Activated naive CD8-positive, alpha-beta T cell treated with anti-CD3 and anti-CD28 coated beads for 36 hours (primary cell): Measurements from ENCODE around the gene SLC7A1. TPM values are rescaled to one million over a fixed set of nuclear protein-coding genes. Genes with fewer than 3 reads are reported as not detected.
"Not testable (repeated sequence)": the region's sequence is repeated elsewhere in the genome, so short reads cannot be mapped to it uniquely, and the experiment has no call there.

Experiments
- DNase-seq: peaks from one replicate; pipeline ENCODE4 v3.0.0; 2021
- H3K27ac Mint-ChIP-seq: one replicate; pipeline ENCODE4 v1.8.0; 2022; ENCODE audit warnings: mild to moderate bottlenecking, moderate library complexity, mixed read lengths
- H3K27me3 Mint-ChIP-seq: one replicate; pipeline ENCODE4 v1.8.0; 2022; ENCODE audit warnings: mild to moderate bottlenecking, mixed read lengths
- H3K36me3 Mint-ChIP-seq: one replicate; pipeline ENCODE4 v1.8.0; 2021; ENCODE audit warnings: mild to moderate bottlenecking, mixed read lengths
- H3K4me1 Mint-ChIP-seq: one replicate; pipeline ENCODE4 v1.8.0; 2021; ENCODE audit warnings: mixed read lengths
- H3K4me3 Mint-ChIP-seq: one replicate; pipeline ENCODE4 v1.8.0; 2022; ENCODE audit warnings: mild to moderate bottlenecking, moderate library complexity, mixed read lengths
- H3K9me3 Mint-ChIP-seq: one replicate; pipeline ENCODE4 v1.8.0; 2022; ENCODE audit warnings: mixed read lengths
- total RNA-seq, 2 experiments: library from RNA; stranded (reverse); gene quantifications; one replicate each; pipeline ENCODE4 v1.2.3, GENCODE V29; 2021

Gene SLC7A1
- total RNA-seq: 100 to 1,000 TPM; 152 to 155 TPM

GRCh38 chr13:29595380-29596063, at the start of gene SLC7A1:
Gene SLC7A1 (minus strand): TSS chr13:29595688. CDS start chr13:29536188, 59,500 bp downstream.
- Mint-ChIP-seq H3K4me1 (peaks cover 33% of the 10 kb centered on the region), H3K27me3 (peaks cover 3% of the 10 kb centered on the region)

GRCh38 chr13:29640665-29641064, 45.2 kb upstream of the SLC7A1 start:
- no peak for DNase-seq
- no peaks in the 10 kb centered on the region for H3K36me3 Mint-ChIP-seq
- H3K9me3 Mint-ChIP-seq: no peaks in the 10 kb centered on the region
- no peaks in the 10 kb centered on the region for H3K4me1 Mint-ChIP-seq
- peaks cover 3% of the 10 kb centered on the region for H3K27me3 Mint-ChIP-seq
- H3K27ac Mint-ChIP-seq: no peak overlapping the region
- no peak overlapping the region for H3K4me3 Mint-ChIP-seq

More at GRCh38 chr13:29595380-29596063, at the start of gene SLC7A1:
- Mint-ChIP-seq H3K9me3 (no peaks in the 10 kb centered on the region), H3K4me3 (peak within 1 kb of the TSS; percentile 91), H3K36me3 (peaks cover 33% of the 10 kb centered on the region), H3K27ac (peak within 1 kb of the TSS; percentile 96)
- peak; percentile 96 for DNase-seq

- H3K4me3 Mint-ChIP-seq, H3K4me1 Mint-ChIP-seq, H3K36me3 Mint-ChIP-seq, H3K27ac Mint-ChIP-seq, DNase-seq, H3K9me3 Mint-ChIP-seq: not testable (repeated sequence)
- H3K27me3 Mint-ChIP-seq: peaks cover 35% of the 10 kb centered on the region
Measured at GRCh38 chr13:29636831-29637230, 41.3 kb upstream of the SLC7A1 start.

GRCh38 chr13:29624997-29625396, 29.5 kb upstream of the SLC7A1 start:
- H3K4me1 Mint-ChIP-seq: no peaks in the 10 kb centered on the region
- no peaks in the 10 kb centered on the region for H3K36me3 Mint-ChIP-seq
- no peak overlapping the region for H3K27ac Mint-ChIP-seq
- no peak overlapping the region for H3K4me3 Mint-ChIP-seq
- peaks cover 8% of the 10 kb centered on the region for H3K27me3 Mint-ChIP-seq
- DNase-seq: no peak
- no peaks in the 10 kb centered on the region for H3K9me3 Mint-ChIP-seq

- Mint-ChIP-seq H3K27ac (no peak overlapping the region), H3K9me3 (no peaks in the 10 kb centered on the region), H3K27me3 (peaks cover 16% of the 10 kb centered on the region), H3K36me3 (no peaks in the 10 kb centered on the region), H3K4me1 (no peaks in the 10 kb centered on the region), H3K4me3 (no peak overlapping the region)
- DNase-seq: no peak
Measured at GRCh38 chr13:29621841-29622240, 26.4 kb upstream of the SLC7A1 start.

- no peak for DNase-seq
- Mint-ChIP-seq H3K27ac (no peak overlapping the region), H3K4me3 (no peak overlapping the region), H3K9me3 (no peaks in the 10 kb centered on the region), H3K4me1 (no peaks in the 10 kb centered on the region), H3K27me3 (peaks cover 21% of the 10 kb centered on the region), H3K36me3 (peaks cover under 1% of the 10 kb centered on the region)
Measured at GRCh38 chr13:29621051-29621800, 25.7 kb upstream of the SLC7A1 start.

- Mint-ChIP-seq H3K27me3 (peaks cover 32% of the 10 kb centered on the region), H3K27ac (no peak overlapping the region), H3K4me1 (no peaks in the 10 kb centered on the region), H3K9me3 (no peaks in the 10 kb centered on the region), H3K4me3 (no peak overlapping the region), H3K36me3 (peaks cover 1% of the 10 kb centered on the region)
- no peak for DNase-seq
Measured at GRCh38 chr13:29619995-29620394, 24.5 kb upstream of the SLC7A1 start.

- Mint-ChIP-seq H3K36me3 (peaks cover 1% of the 10 kb centered on the region), H3K4me1 (no peaks in the 10 kb centered on the region), H3K4me3 (no peak overlapping the region), H3K9me3 (no peaks in the 10 kb centered on the region), H3K27me3 (peaks cover 51% of the 10 kb centered on the region), H3K27ac (no peak overlapping the region)
- DNase-seq: no peak
Measured at GRCh38 chr13:29613101-29613500, 17.6 kb upstream of the SLC7A1 start.

- DNase-seq: no peak
- no peak overlapping the region for H3K27ac Mint-ChIP-seq
- H3K9me3 Mint-ChIP-seq: no peaks in the 10 kb centered on the region
- no peaks in the 10 kb centered on the region for H3K4me1 Mint-ChIP-seq
- no peak overlapping the region for H3K4me3 Mint-ChIP-seq
- peaks cover 18% of the 10 kb centered on the region for H3K27me3 Mint-ChIP-seq
- no peaks in the 10 kb centered on the region for H3K36me3 Mint-ChIP-seq
Measured at GRCh38 chr13:29607465-29607864, 12.0 kb upstream of the SLC7A1 start.

- Mint-ChIP-seq H3K36me3 (no peaks in the 10 kb centered on the region), H3K4me1 (no peaks in the 10 kb centered on the region), H3K27me3 (peaks cover 14% of the 10 kb centered on the region), H3K4me3 (no peak overlapping the region), H3K9me3 (no peaks in the 10 kb centered on the region), H3K27ac (no peak overlapping the region)
- DNase-seq: no peak
Measured at GRCh38 chr13:29605860-29606526, 10.5 kb upstream of the SLC7A1 start.

GRCh38 chr13:29598321-29598720, 2.8 kb upstream of the SLC7A1 start:
- Mint-ChIP-seq H3K4me3 (no peak overlapping the region), H3K27me3 (peaks cover 8% of the 10 kb centered on the region), H3K36me3 (peaks cover 12% of the 10 kb centered on the region)

GRCh38 chr13:29597706-29598105, 2.2 kb upstream of the SLC7A1 start:
- DNase-seq: no peak
- peaks cover 17% of the 10 kb centered on the region for H3K36me3 Mint-ChIP-seq
- H3K27ac Mint-ChIP-seq: no peak overlapping the region
- H3K4me1 Mint-ChIP-seq: peaks cover 19% of the 10 kb centered on the region
- no peaks in the 10 kb centered on the region for H3K9me3 Mint-ChIP-seq
- H3K4me3 Mint-ChIP-seq: no peak overlapping the region
- H3K27me3 Mint-ChIP-seq: peaks cover 8% of the 10 kb centered on the region

More at GRCh38 chr13:29598321-29598720, 2.8 kb upstream of the SLC7A1 start:
- Mint-ChIP-seq H3K27ac (no peak overlapping the region), H3K4me1 (peaks cover 14% of the 10 kb centered on the region), H3K9me3 (no peaks in the 10 kb centered on the region)
- no peak for DNase-seq

- peaks cover 5% of the 10 kb centered on the region for H3K27me3 Mint-ChIP-seq
- DNase-seq: no peak
- no peak overlapping the region for H3K4me3 Mint-ChIP-seq
- peaks cover 24% of the 10 kb centered on the region for H3K4me1 Mint-ChIP-seq
- peaks cover 22% of the 10 kb centered on the region for H3K36me3 Mint-ChIP-seq
- H3K27ac Mint-ChIP-seq: no peak overlapping the region
- H3K9me3 Mint-ChIP-seq: no peaks in the 10 kb centered on the region
Measured at GRCh38 chr13:29597246-29597645, 1.8 kb upstream of the SLC7A1 start.

GRCh38 chr13:29596064-29596418, 553 bp upstream of the SLC7A1 start:
- DNase-seq: no peak
- Mint-ChIP-seq H3K27me3 (peaks cover 3% of the 10 kb centered on the region), H3K27ac (peak overlapping the region; percentile 86), H3K4me1 (peaks cover 32% of the 10 kb centered on the region), H3K9me3 (no peaks in the 10 kb centered on the region), H3K4me3 (peak overlapping the region; percentile 87), H3K36me3 (peaks cover 32% of the 10 kb centered on the region)

GRCh38 chr13:29594710-29595379, 643 bp downstream of the SLC7A1 start:
- DNase-seq: peak; percentile 83
- peaks cover 40% of the 10 kb centered on the region for H3K36me3 Mint-ChIP-seq
- peak overlapping the region; percentile 91 for H3K4me3 Mint-ChIP-seq
- no peaks in the 10 kb centered on the region for H3K9me3 Mint-ChIP-seq
- peak overlapping the region; percentile 96 for H3K27ac Mint-ChIP-seq
- peaks cover 40% of the 10 kb centered on the region for H3K4me1 Mint-ChIP-seq
- no peaks in the 10 kb centered on the region for H3K27me3 Mint-ChIP-seq
